ENCODE measurements around the gene SPON2.

- TF ChIP-seq CTCF (IDR thresholded peaks at IDR 0.05) (no peak), POLR2AphosphoS5 (IDR thresholded peaks at IDR 0.05) (no peak)
These were observed 39.0 kb upstream of the SPON2 start for GRCh38 chr4:1211371-1211770.
